ENCODE data around the gene HGD.
"Not testable (repeated sequence)": the region's sequence is repeated elsewhere in the genome, so short reads cannot be mapped to it uniquely, and the experiment has no call there.

HGD gene

GRCh38 chr3:120682095-120682681 is at the start of gene HGD:
HGD (minus strand) TSS chr3:120682239; CDS start chr3:120682111, 128 bp downstream.
- DNase-seq (ENCODE audit: low read depth) = no peak
- TF ChIP-seq CTCF (IDR thresholded peaks at IDR 0.05; ENCODE audit: low read depth, low read length, missing control alignments) = no peak
- in situ Hi-C loops (cut with HindIII; ENCODE audit: low sequenced_read_pairs) = no loop called here

GRCh38 chr3:120730576-120731542 is 48.8 kb upstream of the HGD start:
- H3K4me3 ChIP-seq (ENCODE audit: low read depth, low read length) = no peak overlapping the region
- TF ChIP-seq CTCF (IDR thresholded peaks at IDR 0.05; ENCODE audit: low read depth, low read length, missing control alignments) = no peak
- no peak for DNase-seq (ENCODE audit: low read depth)
- in situ Hi-C loops (cut with HindIII; ENCODE audit: low sequenced_read_pairs) = no loop called here

More at GRCh38 chr3:120682095-120682681, at the start of gene HGD:
- H3K4me3 ChIP-seq (ENCODE audit: low read depth, low read length) = no peak within 1 kb of the TSS

- in situ Hi-C loops (cut with HindIII; ENCODE audit: low sequenced_read_pairs) = no loop called here
- no peak for DNase-seq (ENCODE audit: low read depth)
- TF ChIP-seq CTCF (IDR thresholded peaks at IDR 0.05; ENCODE audit: low read depth, low read length, missing control alignments) = no peak
- no peak overlapping the region for H3K4me3 ChIP-seq (ENCODE audit: low read depth, low read length)
These were observed 44.8 kb upstream of the HGD start for GRCh38 chr3:120726791-120727190.

- in situ Hi-C loops (cut with HindIII; ENCODE audit: low sequenced_read_pairs); H3K4me3 ChIP-seq (ENCODE audit: low read depth, low read length); DNase-seq (ENCODE audit: low read depth): not testable (repeated sequence)
These were observed 37.3 kb upstream of the HGD start for GRCh38 chr3:120719167-120719834.

GRCh38 chr3:120713262-120713661 is 31.2 kb upstream of the HGD start:
- DNase-seq (ENCODE audit: low read depth) = no peak
- H3K4me3 ChIP-seq (ENCODE audit: low read depth, low read length) = no peak overlapping the region
- in situ Hi-C loops (cut with HindIII; ENCODE audit: low sequenced_read_pairs) = no loop called here
- TF ChIP-seq CTCF (IDR thresholded peaks at IDR 0.05; ENCODE audit: low read depth, low read length, missing control alignments) = no peak

GRCh38 chr3:120710369-120710768 is 28.3 kb upstream of the HGD start:
- in situ Hi-C loops (cut with HindIII; ENCODE audit: low sequenced_read_pairs) = no loop called here
- no peak for DNase-seq (ENCODE audit: low read depth)
- TF ChIP-seq CTCF (IDR thresholded peaks at IDR 0.05; ENCODE audit: low read depth, low read length, missing control alignments) = no peak
- H3K4me3 ChIP-seq (ENCODE audit: low read depth, low read length) = no peak overlapping the region
